Prostate gland (tissue), 2 donors: ENCODE measurements around the gene GC.

ENCODE experiments used
- CTCF ChIP-seq, 4 experiments: fragments of 200-600 bp in 2 of 4; fragments of 450-650 bp in 2 of 4; sonication (generic) in 2 of 4; IDR thresholded peaks; 1 replicate in 3 of 4; 2 replicates in 1 of 4; pipeline ENCODE4 v1.5.1; 2016 to 2019; ENCODE audit warnings: antibody characterized with exemption in 4 of 4, mild to moderate bottlenecking in 2 of 4, moderate library complexity in 2 of 4
- POLR2A ChIP-seq: fragments of 450-650 bp; IDR thresholded peaks from one replicate; pipeline ENCODE4 v1.6.1; 2016; ENCODE audit warnings: antibody characterized with exemption, mild to moderate bottlenecking
- POLR2AphosphoS5 ChIP-seq: sonication (generic); formaldehyde crosslinking; IDR thresholded peaks from one replicate; pipeline ENCODE4 v1.6.1; 2017; ENCODE audit warnings: antibody characterized with exemption

GRCh38 chr4:71772592-71772991 lies 11.3 kb downstream of the GC start:
- TF ChIP-seq POLR2A: no peak
- TF ChIP-seq CTCF (IDR thresholded peaks at IDR 0.05): peak in 2 of 4 experiments; percentile 8 to 15
- no peak for TF ChIP-seq POLR2AphosphoS5
